PC-9 (cell line): Measurements from ENCODE around the gene CHRDL2. TPM values are rescaled to one million over a fixed set of nuclear protein-coding genes. Genes with fewer than 3 reads are reported as not detected.
A peak's percentile ranks its signal among the peaks of the same experiment; 100 is the strongest.

ENCODE experiments used
- BruUV-seq: library from RNA; stranded (reverse); fragments of 400-500 nt; replicated peaks from 2 replicates; lab custom pipeline; 2021; lab: Mats Ljungman, UMichigan
- CTCF ChIA-PET: fragments of 300-600 bp; sonication (Branson Sonifier 250); formaldehyde crosslinking; loops from one replicate; lab custom pipeline; 2022; ENCODE audit warnings: antibody characterized with exemption; lab: Charles Lee
- POLR2A ChIA-PET: fragments of 300-600 bp; sonication (Branson Sonifier 250); formaldehyde crosslinking; loops from one replicate; lab custom pipeline; 2022; ENCODE audit warnings: antibody characterized with exemption; ENCODE audit not compliant: unreplicated experiment; lab: Charles Lee
- DNase-seq, 2 experiments: peaks; one replicate each; pipeline versions ENCODE4 v3.0.0 to v3.0.0-alpha.2; 2015 to 2022; ENCODE audit warnings: mixed read lengths in 1 of 2
- H2AFZ ChIP-seq: fragments of 200-600 bp; sonication (generic); 2 replicates; pipeline ENCODE4 v1.8.1; 2017; ENCODE audit warnings: antibody characterized with exemption
- H3F3A ChIP-seq: fragments of 200-600 bp; sonication (generic); 2 replicates; pipeline ENCODE4 v1.8.1; 2017; ENCODE audit warnings: antibody characterized with exemption, mild to moderate bottlenecking, low read depth; ENCODE audit not compliant: insufficient read depth
- H3K27ac ChIP-seq: fragments of 200-600 bp; sonication (generic); 2 replicates; pipeline ENCODE4 v1.6.1; 2016; ENCODE audit warnings: mixed run types
- H3K27me3 ChIP-seq: fragments of 200-600 bp; sonication (generic); 2 replicates; pipeline ENCODE4 v1.6.1; 2016; ENCODE audit warnings: low read depth, mixed run types; ENCODE audit not compliant: insufficient read depth
- H3K36me3 ChIP-seq: fragments of 200-600 bp; sonication (generic); 2 replicates; pipeline ENCODE4 v1.6.1; 2016; ENCODE audit warnings: low read depth, mixed run types
- H3K4me1 ChIP-seq: fragments of 200-600 bp; sonication (generic); replicated peaks from 2 replicates; pipeline ENCODE4 v1.6.1; 2016; ENCODE audit warnings: mixed run types; ENCODE audit not compliant: insufficient read depth
- H3K4me2 ChIP-seq: fragments of 200-600 bp; sonication (generic); 2 replicates; pipeline ENCODE4 v1.6.1; 2017; ENCODE audit warnings: mixed run types
- H3K4me3 ChIP-seq: fragments of 200-600 bp; sonication (generic); 2 replicates; pipeline ENCODE4 v1.6.1; 2016; ENCODE audit warnings: mixed run types
- H3K79me2 ChIP-seq: fragments of 200-600 bp; sonication (generic); 2 replicates; pipeline ENCODE4 v1.6.1; 2017; ENCODE audit warnings: low read depth, mixed run types
- H3K9me2 ChIP-seq: fragments of 200-600 bp; sonication (generic); 2 replicates; pipeline ENCODE4 v1.8.1; 2017; ENCODE audit warnings: mild to moderate bottlenecking; ENCODE audit not compliant: insufficient read depth
- H3K9me3 ChIP-seq: fragments of 200-600 bp; sonication (generic); 2 replicates; pipeline ENCODE4 v1.8.1; 2016; ENCODE audit warnings: low read depth; ENCODE audit not compliant: insufficient read depth
- H4K20me1 ChIP-seq: fragments of 200-600 bp; sonication (generic); 2 replicates; pipeline ENCODE4 v1.8.1; 2017; ENCODE audit not compliant: insufficient read depth
- CTCF ChIP-seq: fragments of 200-600 bp; sonication (generic); conservative IDR thresholded peaks from 2 replicates; pipeline ENCODE4 v1.6.1; 2017; ENCODE audit warnings: mixed run types, antibody characterized with exemption, mild to moderate bottlenecking, moderate library complexity
- EZH2 ChIP-seq: fragments of 200-600 bp; sonication (generic); IDR thresholded peaks from 2 replicates; pipeline ENCODE4 v1.8.0; 2017; ENCODE audit warnings: antibody characterized with exemption, low read depth
- intact Hi-C: fragments of 100-400 bp; cut with micrococcal nuclease; formaldehyde crosslinking; loops from one replicate; pipeline ENCODE4 v1.10.0; 2022; ENCODE audit not compliant: unreplicated experiment
- total RNA-seq: library from RNA; stranded (reverse); gene quantifications from 2 replicates; pipeline ENCODE4 v1.2.3, GENCODE V29; 2021

Gene CHRDL2
- total RNA-seq, 1 experiment from 2014 or later: not detected

GRCh38 chr11:74672332-74672955 is 58.8 kb downstream of the CHRDL2 start:
- intact Hi-C loops: no loop called here
- Histone ChIP-seq H3K9me2 (no peaks in the 10 kb centered on the region), H3K4me3 (no peak overlapping the region), H2AFZ (0 out of 2 replicates have a peak overlapping the region, but pooled peaks have one; percentile 52), H3K9me3 (no peaks in the 10 kb centered on the region), H3K27me3 (no peaks in the 10 kb centered on the region), H3K36me3 (no peaks in the 10 kb centered on the region), H3K27ac (peak overlapping the region; percentile 85), H3F3A (peaks cover 29% of the 10 kb centered on the region), H3K79me2 (no peaks in the 10 kb centered on the region), H3K4me1 (peaks cover 29% of the 10 kb centered on the region), H3K4me2 (peak overlapping the region; percentile 57), H4K20me1 (no peaks in the 10 kb centered on the region)
- ChIA-PET CTCF (no interaction called here), POLR2A (interaction anchor here (0.7 kb wide), 1 partner anchor 557 kb away, joined by 3 read pairs; no protein-coding TSS in a partner anchor)
- TF ChIP-seq CTCF (no peak), EZH2 (no peak)
- DNase-seq: no peak
- BruUV-seq: no TSS peak

- H4K20me1 ChIP-seq: no peaks in the 10 kb centered on the region
- no peaks in the 10 kb centered on the region for H3K27me3 ChIP-seq
- no peak for DNase-seq
- no peaks in the 10 kb centered on the region for H3K9me2 ChIP-seq
- ChIA-PET CTCF (no interaction called here), POLR2A (no interaction called here)
- H3K9me3 ChIP-seq: no peaks in the 10 kb centered on the region
- no TSS peak for BruUV-seq
- peak overlapping the region; percentile 85 for H3K27ac ChIP-seq
- TF ChIP-seq EZH2: no peak
- no peak for TF ChIP-seq CTCF
- H3F3A ChIP-seq: peaks cover 29% of the 10 kb centered on the region
- H3K4me1 ChIP-seq: peaks cover 29% of the 10 kb centered on the region
- intact Hi-C loops: no loop called here
- H3K36me3 ChIP-seq: no peaks in the 10 kb centered on the region
- no peaks in the 10 kb centered on the region for H3K79me2 ChIP-seq
- no peak overlapping the region for H2AFZ ChIP-seq
- H3K4me2 ChIP-seq: peak overlapping the region; percentile 57; the same call in 1 of the 2 replicates
- H3K4me3 ChIP-seq: no peak overlapping the region
Measured at GRCh38 chr11:74671520-74672196, 59.6 kb downstream of the CHRDL2 start.

GRCh38 chr11:74670171-74670570 is 61.1 kb downstream of the CHRDL2 start:
- Histone ChIP-seq H3K4me1 (peaks cover 29% of the 10 kb centered on the region), H4K20me1 (no peaks in the 10 kb centered on the region), H3K9me3 (no peaks in the 10 kb centered on the region), H3K27ac (no peak overlapping the region), H3K79me2 (no peaks in the 10 kb centered on the region), H3K9me2 (no peaks in the 10 kb centered on the region), H2AFZ (no peak overlapping the region), H3K4me3 (no peak overlapping the region), H3K4me2 (no peak overlapping the region), H3F3A (peaks cover 29% of the 10 kb centered on the region), H3K36me3 (no peaks in the 10 kb centered on the region), H3K27me3 (no peaks in the 10 kb centered on the region)
- TF ChIP-seq CTCF (no peak), EZH2 (no peak)
- BruUV-seq: no TSS peak
- ChIA-PET CTCF (no interaction called here), POLR2A (no interaction called here)
- intact Hi-C loops: no loop called here
- no peak for DNase-seq
